ENCODE data around the gene SLC22A2. TPM values are rescaled to one million over a fixed set of nuclear protein-coding genes. Genes with fewer than 3 reads are reported as not detected.
"Not testable (repeated sequence)": the region's sequence is repeated elsewhere in the genome, so short reads cannot be mapped to it uniquely, and the experiment has no call there.

The SLC22A2 gene
- total RNA-seq, result not detected

GRCh38 chr6:160258346-160259142, at the start of gene SLC22A2:
SLC22A2 (minus strand) TSS chr6:160258821; CDS start chr6:160258757, 64 bp downstream.
- ATAC-seq (ENCODE audit: low FRiP score), result no peak

DNA sequence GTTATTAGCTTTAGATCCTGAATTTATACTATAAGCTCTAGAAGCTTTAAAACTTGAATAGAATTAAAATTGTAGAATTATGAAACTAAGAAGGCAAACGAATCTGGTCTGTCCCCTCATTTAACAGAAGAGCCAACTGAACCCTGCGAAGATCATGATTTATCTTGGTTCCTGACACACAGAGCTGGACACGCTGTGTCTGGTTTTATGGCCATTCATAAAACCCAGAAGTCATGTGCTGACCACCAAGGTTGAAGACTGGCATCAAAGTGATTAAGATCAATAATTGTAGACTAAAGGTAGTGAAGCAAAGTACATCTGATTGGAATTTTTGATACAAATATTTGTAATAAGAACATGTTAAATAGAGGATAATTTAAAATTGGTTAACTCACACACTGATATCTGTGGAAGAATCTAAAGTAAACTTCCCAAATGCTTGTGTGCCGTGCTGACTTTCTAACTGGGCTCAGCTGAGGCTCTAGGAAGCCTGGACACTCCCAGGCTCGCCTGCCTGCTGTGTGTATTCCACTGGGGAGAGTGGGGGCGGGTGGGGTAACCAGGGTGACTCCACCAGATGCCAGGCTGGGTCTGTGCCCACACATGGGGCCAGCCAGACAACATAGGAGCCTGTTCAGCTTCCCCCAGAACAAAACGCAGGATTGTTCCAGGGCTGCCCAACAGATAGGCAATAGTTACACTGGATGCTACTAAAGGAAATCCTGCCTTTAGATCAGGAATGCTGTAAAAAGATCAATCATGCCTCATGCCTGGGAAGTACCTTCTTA, 47.5 kb upstream of the SLC22A2 start:
- no peak for DNase-seq (ENCODE audit: low spot score)
- no peak for TF ChIP-seq CTCF (IDR thresholded peaks at IDR 0.05)
- ATAC-seq (ENCODE audit: low FRiP score), result no peak

More at GRCh38 chr6:160258346-160259142, at the start of gene SLC22A2:
- no peak for TF ChIP-seq CTCF (IDR thresholded peaks at IDR 0.05)
- no peak for DNase-seq (ENCODE audit: low spot score)

- DNase-seq (ENCODE audit: low spot score), result no peak
- no peak for TF ChIP-seq CTCF (IDR thresholded peaks at IDR 0.05)
- no peak for ATAC-seq (ENCODE audit: low FRiP score)
These were observed 45.2 kb upstream of the SLC22A2 start for GRCh38 chr6:160303806-160304205.

- DNase-seq (ENCODE audit: low spot score); ATAC-seq (ENCODE audit: low FRiP score): not testable (repeated sequence)
These were observed 43.9 kb upstream of the SLC22A2 start for GRCh38 chr6:160302431-160303082.

GRCh38 chr6:160301339-160301738, 42.7 kb upstream of the SLC22A2 start:
- ATAC-seq (ENCODE audit: low FRiP score) (no peak), DNase-seq (ENCODE audit: low spot score) (no peak)
- TF ChIP-seq CTCF (IDR thresholded peaks at IDR 0.05), result no peak

GRCh38 chr6:160300076-160300695, 41.6 kb upstream of the SLC22A2 start:
- DNase-seq (ENCODE audit: low spot score) (no peak), ATAC-seq (ENCODE audit: low FRiP score) (no peak)
- TF ChIP-seq CTCF (IDR thresholded peaks at IDR 0.05), result no peak

GRCh38 chr6:160299559-160299958, 40.9 kb upstream of the SLC22A2 start:
- TF ChIP-seq CTCF (IDR thresholded peaks at IDR 0.05), result no peak
- ATAC-seq (ENCODE audit: low FRiP score), result no peak

More at GRCh38 chr6:160299559-160299958, 40.9 kb upstream of the SLC22A2 start:
- no peak for DNase-seq (ENCODE audit: low spot score)
